ENCODE measurements around the gene RHBG.

The RHBG gene

GRCh38 chr1:156424806-156425432 lies 55.9 kb downstream of the RHBG start:
- no peak for DNase-seq (ENCODE audit: low spot score)

GRCh38 chr1:156425943-156426342 lies 56.9 kb downstream of the RHBG start:
- DNase-seq (ENCODE audit: low spot score), result no peak

- no peak for DNase-seq (ENCODE audit: low spot score)
These were observed 58.9 kb downstream of the RHBG start for GRCh38 chr1:156427957-156428356.

- no peak for DNase-seq (ENCODE audit: low spot score)
These were observed 59.8 kb downstream of the RHBG start for GRCh38 chr1:156428746-156429288.

GRCh38 chr1:156429313-156430060 lies 60.5 kb downstream of the RHBG start:
- no peak for DNase-seq (ENCODE audit: low spot score)

GRCh38 chr1:156430303-156430702 lies 61.3 kb downstream of the RHBG start:
- DNase-seq (ENCODE audit: low spot score), result peak; percentile 59

- DNase-seq (ENCODE audit: low spot score), result no peak
These were observed 61.9 kb downstream of the RHBG start for GRCh38 chr1:156430866-156431265.

- no peak for DNase-seq (ENCODE audit: low spot score)
These were observed 62.4 kb downstream of the RHBG start for GRCh38 chr1:156431366-156431765.

GRCh38 chr1:156431769-156432668 lies 63.0 kb downstream of the RHBG start:
- no peak for DNase-seq (ENCODE audit: low spot score)

GRCh38 chr1:156432669-156433018 lies 63.6 kb downstream of the RHBG start:
- DNase-seq (ENCODE audit: low spot score), result no peak

- no peak for DNase-seq (ENCODE audit: low spot score)
These were observed 64.0 kb downstream of the RHBG start for GRCh38 chr1:156433032-156433431.

- DNase-seq (ENCODE audit: low spot score), result no peak
These were observed 64.6 kb downstream of the RHBG start for GRCh38 chr1:156433602-156434001.

Data from iPS-NIHi11 (cell line).